Measurements from ENCODE around the gene FARSB. TPM values are rescaled to one million over a fixed set of nuclear protein-coding genes. Genes with fewer than 3 reads are reported as not detected.

The FARSB gene
- polyA plus RNA-seq, 4 donors = 9.2 to 31.9 (median 15.9) TPM

GRCh38 chr2:222610746-222611145 is 45.1 kb downstream of the FARSB start:
- FAIRE-seq (no peak), DNase-seq (no peak)
- no peak overlapping the region for H3K27ac ChIP-seq (ENCODE audit: low read depth in 1 of 3, low read length in 2 of 3)
- H3K4me3 ChIP-seq (ENCODE audit: low read depth in 1 of 3, low read length in 3 of 3) = no peak overlapping the region
- no peaks in the 10 kb centered on the region for H3K9me3 ChIP-seq (ENCODE audit: control insufficient read depth in 2 of 2, insufficient read depth in 1 of 2, low read depth in 1 of 2, low read length in 1 of 2)
- no peaks in the 10 kb centered on the region for H3K27me3 ChIP-seq (ENCODE audit: control insufficient read depth in 3 of 3, insufficient read depth in 3 of 3, low read length in 3 of 3)
- H3K36me3 ChIP-seq (ENCODE audit: control insufficient read depth in 3 of 3, insufficient read depth in 2 of 3, low read depth in 1 of 3, low read length in 3 of 3) = peaks cover 6 to 13% (median 13%) of the 10 kb centered on the region in 3 donors
- H3K4me1 ChIP-seq (ENCODE audit: control insufficient read depth in 3 of 3, insufficient read depth in 2 of 3, low read depth in 1 of 3, low read length in 2 of 3) = no peaks in the 10 kb centered on the region
- WGBS, 3 donors = 82 to 86% (median 84%) methylated on average over 1 of the region's 1 CpG

GRCh38 chr2:222609381-222609780 is 46.5 kb downstream of the FARSB start:
- WGBS, 3 donors = 93 to 95% (median 93%) methylated on average over 3 of the region's 3 CpGs
- Histone ChIP-seq H3K36me3 (ENCODE audit: control insufficient read depth in 3 of 3, insufficient read depth in 2 of 3, low read depth in 1 of 3, low read length in 3 of 3) (peaks cover 6 to 13% (median 13%) of the 10 kb centered on the region in 3 donors), H3K4me1 (ENCODE audit: control insufficient read depth in 3 of 3, insufficient read depth in 2 of 3, low read depth in 1 of 3, low read length in 2 of 3) (no peaks in the 10 kb centered on the region), H3K9me3 (ENCODE audit: control insufficient read depth in 2 of 2, insufficient read depth in 1 of 2, low read depth in 1 of 2, low read length in 1 of 2) (no peaks in the 10 kb centered on the region), H3K27ac (ENCODE audit: low read depth in 1 of 3, low read length in 2 of 3) (no peak overlapping the region), H3K27me3 (ENCODE audit: control insufficient read depth in 3 of 3, insufficient read depth in 3 of 3, low read length in 3 of 3) (no peaks in the 10 kb centered on the region), H3K4me3 (ENCODE audit: low read depth in 1 of 3, low read length in 3 of 3) (no peak overlapping the region)
- DNase-seq = no peak
- FAIRE-seq = no peak

GRCh38 chr2:222608081-222608480 is 47.8 kb downstream of the FARSB start:
- no peaks in the 10 kb centered on the region for H3K4me1 ChIP-seq (ENCODE audit: control insufficient read depth in 3 of 3, insufficient read depth in 2 of 3, low read depth in 1 of 3, low read length in 2 of 3)
- DNase-seq (no peak), FAIRE-seq (no peak)
- no peaks in the 10 kb centered on the region for H3K9me3 ChIP-seq (ENCODE audit: control insufficient read depth in 2 of 2, insufficient read depth in 1 of 2, low read depth in 1 of 2, low read length in 1 of 2)
- H3K27ac ChIP-seq (ENCODE audit: low read depth in 1 of 3, low read length in 2 of 3) = no peak overlapping the region
- no peak overlapping the region for H3K4me3 ChIP-seq (ENCODE audit: low read depth in 1 of 3, low read length in 3 of 3)
- H3K36me3 ChIP-seq (ENCODE audit: control insufficient read depth in 3 of 3, insufficient read depth in 2 of 3, low read depth in 1 of 3, low read length in 3 of 3) = peaks cover 6 to 11% (median 10%) of the 10 kb centered on the region in 3 donors
- 72 to 91% (median 72%) methylated on average over 4 of the region's 4 CpGs for WGBS, 3 donors
- no peaks in the 10 kb centered on the region for H3K27me3 ChIP-seq (ENCODE audit: control insufficient read depth in 3 of 3, insufficient read depth in 3 of 3, low read length in 3 of 3)

GRCh38 chr2:222606306-222606705 is 49.6 kb downstream of the FARSB start:
- no peak for FAIRE-seq
- 99 to 100% (median 100%) methylated on average over 3 of the region's 3 CpGs for WGBS, 3 donors

GRCh38 chr2:222604749-222605515 is 51.0 kb downstream of the FARSB start:
- FAIRE-seq (no peak), DNase-seq (no peak)
- Histone ChIP-seq H3K9me3 (ENCODE audit: control insufficient read depth in 2 of 2, insufficient read depth in 1 of 2, low read depth in 1 of 2, low read length in 1 of 2) (no peaks in the 10 kb centered on the region), H3K36me3 (ENCODE audit: control insufficient read depth in 3 of 3, insufficient read depth in 2 of 3, low read depth in 1 of 3, low read length in 3 of 3) (peaks cover 0 to 7% (median 2%) of the 10 kb centered on the region in 3 donors), H3K4me1 (ENCODE audit: control insufficient read depth in 3 of 3, insufficient read depth in 2 of 3, low read depth in 1 of 3, low read length in 2 of 3) (no peaks in the 10 kb centered on the region), H3K27me3 (ENCODE audit: control insufficient read depth in 3 of 3, insufficient read depth in 3 of 3, low read length in 3 of 3) (no peaks in the 10 kb centered on the region), H3K4me3 (ENCODE audit: low read depth in 1 of 3, low read length in 3 of 3) (no peak overlapping the region), H3K27ac (ENCODE audit: low read depth in 1 of 3, low read length in 2 of 3) (no peak overlapping the region)
- 86 to 93% (median 92%) methylated on average over 5 of the region's 5 CpGs for WGBS, 3 donors

More at GRCh38 chr2:222606306-222606705, 49.6 kb downstream of the FARSB start:
- Histone ChIP-seq H3K27ac (ENCODE audit: low read depth in 1 of 3, low read length in 2 of 3) (no peak overlapping the region), H3K9me3 (ENCODE audit: control insufficient read depth in 2 of 2, insufficient read depth in 1 of 2, low read depth in 1 of 2, low read length in 1 of 2) (no peaks in the 10 kb centered on the region), H3K4me1 (ENCODE audit: control insufficient read depth in 3 of 3, insufficient read depth in 2 of 3, low read depth in 1 of 3, low read length in 2 of 3) (no peaks in the 10 kb centered on the region), H3K27me3 (ENCODE audit: control insufficient read depth in 3 of 3, insufficient read depth in 3 of 3, low read length in 3 of 3) (no peaks in the 10 kb centered on the region), H3K4me3 (ENCODE audit: low read depth in 1 of 3, low read length in 3 of 3) (no peak overlapping the region), H3K36me3 (ENCODE audit: control insufficient read depth in 3 of 3, insufficient read depth in 2 of 3, low read depth in 1 of 3, low read length in 3 of 3) (peaks cover 2 to 7% (median 2%) of the 10 kb centered on the region in 3 donors)
- DNase-seq = no peak

GRCh38 chr2:222603501-222603900 is 52.4 kb downstream of the FARSB start:
- DNase-seq = no peak
- Histone ChIP-seq H3K9me3 (ENCODE audit: control insufficient read depth in 2 of 2, insufficient read depth in 1 of 2, low read depth in 1 of 2, low read length in 1 of 2) (no peaks in the 10 kb centered on the region), H3K4me1 (ENCODE audit: control insufficient read depth in 3 of 3, insufficient read depth in 2 of 3, low read depth in 1 of 3, low read length in 2 of 3) (no peaks in the 10 kb centered on the region), H3K27me3 (ENCODE audit: control insufficient read depth in 3 of 3, insufficient read depth in 3 of 3, low read length in 3 of 3) (no peaks in the 10 kb centered on the region), H3K36me3 (ENCODE audit: control insufficient read depth in 3 of 3, insufficient read depth in 2 of 3, low read depth in 1 of 3, low read length in 3 of 3) (peaks cover 2 to 9% (median 5%) of the 10 kb centered on the region in 3 donors), H3K4me3 (ENCODE audit: low read depth in 1 of 3, low read length in 3 of 3) (no peak overlapping the region), H3K27ac (ENCODE audit: low read depth in 1 of 3, low read length in 2 of 3) (no peak overlapping the region)
- 95 to 96% (median 96%) methylated on average over 2 of the region's 2 CpGs for WGBS, 3 donors
- peak; percentile 80 for FAIRE-seq

GRCh38 chr2:222598611-222599010 is 57.3 kb downstream of the FARSB start:
- Histone ChIP-seq H3K27ac (ENCODE audit: low read depth in 1 of 3, low read length in 2 of 3) (no peak overlapping the region), H3K9me3 (ENCODE audit: control insufficient read depth in 2 of 2, insufficient read depth in 1 of 2, low read depth in 1 of 2, low read length in 1 of 2) (no peaks in the 10 kb centered on the region), H3K4me3 (ENCODE audit: low read depth in 1 of 3, low read length in 3 of 3) (no peak overlapping the region), H3K4me1 (ENCODE audit: control insufficient read depth in 3 of 3, insufficient read depth in 2 of 3, low read depth in 1 of 3, low read length in 2 of 3) (peaks cover 0 to 9% (median 0%) of the 10 kb centered on the region in 3 donors), H3K36me3 (ENCODE audit: control insufficient read depth in 3 of 3, insufficient read depth in 2 of 3, low read depth in 1 of 3, low read length in 3 of 3) (peaks cover 6 to 11% (median 6%) of the 10 kb centered on the region in 3 donors), H3K27me3 (ENCODE audit: control insufficient read depth in 3 of 3, insufficient read depth in 3 of 3, low read length in 3 of 3) (no peaks in the 10 kb centered on the region)
- 71 to 79% (median 78%) methylated on average over 4 of the region's 4 CpGs for WGBS, 3 donors
- DNase-seq (no peak), FAIRE-seq (peak; percentile 67)

- no peak overlapping the region for H3K27ac ChIP-seq (ENCODE audit: low read depth in 1 of 3, low read length in 2 of 3)
Observed at GRCh38 chr2:222595581-222595980, 60.3 kb downstream of the FARSB start.

More at GRCh38 chr2:222595581-222595980, 60.3 kb downstream of the FARSB start:
- Histone ChIP-seq H3K27me3 (ENCODE audit: control insufficient read depth in 3 of 3, insufficient read depth in 3 of 3, low read length in 3 of 3) (no peaks in the 10 kb centered on the region), H3K4me3 (ENCODE audit: low read depth in 1 of 3, low read length in 3 of 3) (no peak overlapping the region), H3K36me3 (ENCODE audit: control insufficient read depth in 3 of 3, insufficient read depth in 2 of 3, low read depth in 1 of 3, low read length in 3 of 3) (peaks cover 6 to 15% (median 6%) of the 10 kb centered on the region in 3 donors), H3K4me1 (ENCODE audit: control insufficient read depth in 3 of 3, insufficient read depth in 2 of 3, low read depth in 1 of 3, low read length in 2 of 3) (peaks cover 0 to 9% (median 0%) of the 10 kb centered on the region in 3 donors), H3K9me3 (ENCODE audit: control insufficient read depth in 2 of 2, insufficient read depth in 1 of 2, low read depth in 1 of 2, low read length in 1 of 2) (no peaks in the 10 kb centered on the region)
- DNase-seq (no peak), FAIRE-seq (no peak)
- 80 to 88% (median 85%) methylated on average over 2 of the region's 2 CpGs for WGBS, 3 donors

All from small intestine (tissue), 7 donors.